Mesendoderm (in vitro differentiated cells): ENCODE measurements around the gene TCEAL1.
A peak's percentile ranks its signal among the peaks of the same experiment; 100 is the strongest.
"Not testable (repeated sequence)": the region's sequence is repeated elsewhere in the genome, so short reads cannot be mapped to it uniquely, and the experiment has no call there.

Experiments used
- DNase-seq: peaks from one replicate; pipeline ENCODE4 v3.0.0; 2013
- H2AK5ac ChIP-seq: 2 replicates; pipeline ENCODE4 v1.6.1; 2013; ENCODE audit warnings: low read length, inconsistent platforms
- H2BK120ac ChIP-seq: 2 replicates; pipeline ENCODE4 v1.6.1; 2013; ENCODE audit warnings: low read depth, mild to moderate bottlenecking, low read length, moderate library complexity, mixed read lengths
- H2BK15ac ChIP-seq: replicated peaks from 2 replicates; pipeline ENCODE4 v1.6.1; 2013; ENCODE audit warnings: low read depth, mild to moderate bottlenecking, moderate library complexity
- H2BK5ac ChIP-seq: 2 replicates; pipeline ENCODE4 v1.6.1; 2013; ENCODE audit warnings: low read length, inconsistent platforms
- H3K18ac ChIP-seq: 2 replicates; pipeline ENCODE4 v1.6.1; 2013; ENCODE audit warnings: mild to moderate bottlenecking, low read length, mixed read lengths
- H3K23ac ChIP-seq: one replicate; pipeline ENCODE4 v1.6.1; 2013; ENCODE audit warnings: low read length
- H3K27ac ChIP-seq: 2 replicates; pipeline ENCODE4 v1.5.1; 2013; ENCODE audit warnings: low read depth, mild to moderate bottlenecking, inconsistent platforms, low read length, moderate library complexity
- H3K27me3 ChIP-seq: 2 replicates; pipeline ENCODE4 v1.6.1; 2013; ENCODE audit warnings: low read length, control low read depth, mild to moderate bottlenecking, inconsistent platforms; ENCODE audit not compliant: insufficient read depth, poor library complexity
- H3K36me3 ChIP-seq: 2 replicates; pipeline ENCODE4 v1.6.1; 2013; ENCODE audit warnings: low read length, inconsistent platforms; ENCODE audit not compliant: control insufficient read depth, insufficient read depth
- H3K4ac ChIP-seq: one replicate; pipeline ENCODE4 v1.6.1; 2013; ENCODE audit warnings: low read depth, mild to moderate bottlenecking, low read length, moderate library complexity
- H3K4me1 ChIP-seq: 2 replicates; pipeline ENCODE4 v1.6.1; 2013; ENCODE audit warnings: low read depth, low read length, inconsistent platforms; ENCODE audit not compliant: control insufficient read depth
- H3K4me2 ChIP-seq: 2 replicates; pipeline ENCODE4 v1.6.1; 2013; ENCODE audit warnings: low read length
- H3K4me3 ChIP-seq: 2 replicates; pipeline ENCODE4 v1.5.1; 2013; ENCODE audit warnings: mild to moderate bottlenecking, low read length
- H3K56ac ChIP-seq: one replicate; pipeline ENCODE4 v1.6.1; 2013; ENCODE audit warnings: low read length
- H3K79me1 ChIP-seq: 2 replicates; pipeline ENCODE4 v1.6.1; 2013; ENCODE audit warnings: low read length, inconsistent platforms
- H3K79me2 ChIP-seq: 2 replicates; pipeline ENCODE4 v1.6.1; 2013; ENCODE audit warnings: mild to moderate bottlenecking, low read length; ENCODE audit not compliant: control insufficient read depth, insufficient read depth
- H3K9ac ChIP-seq: 2 replicates; pipeline ENCODE4 v1.6.1; 2013; ENCODE audit warnings: low read length, inconsistent platforms
- H4K5ac ChIP-seq: one replicate; pipeline ENCODE4 v1.6.1; 2013; ENCODE audit warnings: low read length
- H4K8ac ChIP-seq: one replicate; pipeline ENCODE4 v1.6.1; 2013; ENCODE audit warnings: low read depth, mild to moderate bottlenecking, control low read depth, low read length, moderate library complexity
- WGBS: extraction: QIAGEN DNeasy Blood & Tissue Kit; methylation state at CpG from one replicate; pipeline ENCODE4 v1.1.7; 2013; ENCODE audit warnings: low lambda C conversion rate, missing lambda C conversion rate; ENCODE audit not compliant: insufficient coverage; ENCODE audit errors: extremely low coverage; 5-methylcytosine and 5-hydroxymethylcytosine counted together

The TCEAL1 gene

DNA sequence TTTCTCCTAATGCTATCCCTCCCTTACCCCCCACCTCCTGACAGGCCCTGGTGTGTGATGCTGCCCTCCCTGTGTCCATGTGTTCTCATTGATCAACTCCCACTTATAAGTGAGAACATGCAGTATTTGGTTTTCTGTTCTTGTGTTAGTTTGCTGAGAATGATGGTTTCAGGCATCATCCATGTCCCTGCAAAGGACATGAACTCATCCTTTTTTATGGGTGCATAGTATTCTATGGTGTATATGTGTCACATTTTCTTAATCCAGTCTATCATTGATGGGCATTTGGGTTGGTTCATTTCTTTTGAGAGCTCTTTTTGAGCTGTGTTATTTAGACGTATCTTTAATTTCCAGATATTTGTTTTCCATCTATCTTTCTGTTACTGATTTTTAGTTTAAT, 36.5 kb upstream of the TCEAL1 start:
- no CpG with 5 or more reads among the region's 1 CpG for WGBS
- H2BK15ac ChIP-seq, H3K36me3 ChIP-seq, H3K4ac ChIP-seq, H3K4me3 ChIP-seq, H3K27me3 ChIP-seq, H3K18ac ChIP-seq, H4K5ac ChIP-seq, H3K56ac ChIP-seq, H2BK120ac ChIP-seq, H3K23ac ChIP-seq, H3K4me2 ChIP-seq, H3K4me1 ChIP-seq, H2AK5ac ChIP-seq, H3K27ac ChIP-seq, DNase-seq, H3K9ac ChIP-seq, H4K8ac ChIP-seq, H3K79me2 ChIP-seq, H3K79me1 ChIP-seq, H2BK5ac ChIP-seq: not testable (repeated sequence)

DNA sequence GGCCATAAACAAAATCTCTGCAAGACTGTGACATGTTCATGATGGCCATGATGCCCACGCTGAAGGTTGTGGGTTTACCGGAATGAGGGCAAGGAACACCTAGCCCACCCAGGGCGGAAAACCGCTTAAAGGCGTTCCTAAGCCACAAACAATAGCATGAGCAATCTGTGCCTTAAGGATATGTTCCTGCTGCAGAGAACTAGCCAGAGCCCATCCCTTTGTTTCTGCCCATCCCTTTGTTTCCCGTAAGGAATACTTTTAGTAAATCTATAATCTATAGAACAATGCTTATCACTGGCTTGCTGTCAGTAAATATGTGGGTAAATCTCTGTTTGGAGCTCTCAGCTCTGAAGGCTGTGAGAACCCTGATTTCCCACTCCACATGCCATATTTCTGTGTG, 33.6 kb upstream of the TCEAL1 start:
- not testable (repeated sequence) for DNase-seq, H4K5ac ChIP-seq, H3K79me1 ChIP-seq, H3K4me2 ChIP-seq, H3K36me3 ChIP-seq, H3K27me3 ChIP-seq, H3K18ac ChIP-seq, H3K23ac ChIP-seq, H2AK5ac ChIP-seq, H3K27ac ChIP-seq, H3K4ac ChIP-seq, H3K9ac ChIP-seq, H3K4me1 ChIP-seq, H2BK5ac ChIP-seq, H2BK120ac ChIP-seq, H3K79me2 ChIP-seq, H3K4me3 ChIP-seq, H4K8ac ChIP-seq, H2BK15ac ChIP-seq, H3K56ac ChIP-seq
- WGBS, result no CpG with 5 or more reads among the region's 6 CpGs

DNA sequence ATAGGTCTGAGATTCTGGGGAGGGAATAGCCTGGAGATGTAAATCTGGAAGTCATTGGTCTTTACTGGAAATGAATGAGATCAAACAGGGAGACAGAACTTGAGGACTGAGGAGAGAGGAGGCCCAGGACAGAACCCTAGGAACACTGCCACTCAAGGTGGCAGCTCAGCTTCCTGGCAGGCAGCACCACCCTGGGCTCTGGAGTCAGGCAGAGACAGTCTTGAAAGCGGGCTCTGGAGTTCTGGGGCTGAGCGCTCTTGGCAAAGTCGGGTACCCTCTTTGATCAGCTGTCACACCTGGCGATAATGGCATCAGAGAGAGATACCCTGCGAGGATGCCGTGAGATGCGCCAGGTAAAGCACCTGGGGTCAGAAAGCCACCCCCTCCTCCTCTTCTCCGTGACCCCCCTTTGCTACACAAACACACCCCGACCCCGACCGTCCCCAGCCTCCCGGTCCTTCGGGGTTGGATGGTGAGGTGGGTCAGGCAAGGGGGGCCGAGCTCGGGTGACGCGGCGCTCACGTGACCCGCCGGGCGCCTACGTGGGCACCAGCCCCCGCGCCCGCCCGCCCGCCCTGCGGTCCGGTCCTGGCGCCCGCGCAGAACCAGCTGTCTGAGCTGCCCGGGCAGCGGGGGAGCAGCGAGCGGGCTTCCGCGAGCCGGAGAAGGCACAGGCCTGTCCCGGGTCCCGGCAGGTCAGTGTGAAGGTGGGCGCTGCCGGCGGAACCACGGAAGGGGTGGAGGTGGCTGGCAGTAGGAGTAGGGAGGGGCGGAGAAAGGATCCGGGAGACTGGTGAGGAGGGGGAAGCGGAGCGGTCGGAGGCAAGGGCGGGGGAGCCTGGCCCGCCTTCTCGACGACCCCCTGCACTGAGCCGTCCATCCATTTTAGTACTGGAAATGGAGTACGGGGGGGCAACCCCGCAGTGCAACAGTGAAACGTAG, 21.1 kb upstream of the TCEAL1 start, which contains the start of gene TCEAL3:
TSS of gene TCEAL3 (plus strand) at position 600 of the 942 bp plus-strand sequence. CDS start 1,102 bp downstream, outside the sequence.
- no peak within 1 kb of the TSS for H3K27ac ChIP-seq
- H3K56ac ChIP-seq, result peak within 1 kb of the TSS; percentile 54
- no peak within 1 kb of the TSS for H4K5ac ChIP-seq
- no peak within 1 kb of the TSS for H2AK5ac ChIP-seq
- H3K4ac ChIP-seq, result no peak within 1 kb of the TSS
- no peak within 1 kb of the TSS for H4K8ac ChIP-seq
- no peaks in the 10 kb centered on the region for H3K79me2 ChIP-seq
- no peaks in the 10 kb centered on the region for H3K36me3 ChIP-seq
- no peak within 1 kb of the TSS for H2BK5ac ChIP-seq
- peak within 1 kb of the TSS; percentile 46 for H3K4me2 ChIP-seq
- WGBS, result no CpG with 5 or more reads among the region's 59 CpGs
- no peak within 1 kb of the TSS for H2BK15ac ChIP-seq
- peak within 1 kb of the TSS; percentile 71 for H3K9ac ChIP-seq
- no peak within 1 kb of the TSS for H3K23ac ChIP-seq
- no peak within 1 kb of the TSS for H2BK120ac ChIP-seq
- no peaks in the 10 kb centered on the region for H3K4me1 ChIP-seq
- peak; percentile 22 for DNase-seq
- no peak within 1 kb of the TSS for H3K18ac ChIP-seq
- no peaks in the 10 kb centered on the region for H3K79me1 ChIP-seq
- no peaks in the 10 kb centered on the region for H3K27me3 ChIP-seq
- H3K4me3 ChIP-seq, result peak within 1 kb of the TSS; percentile 46

DNA sequence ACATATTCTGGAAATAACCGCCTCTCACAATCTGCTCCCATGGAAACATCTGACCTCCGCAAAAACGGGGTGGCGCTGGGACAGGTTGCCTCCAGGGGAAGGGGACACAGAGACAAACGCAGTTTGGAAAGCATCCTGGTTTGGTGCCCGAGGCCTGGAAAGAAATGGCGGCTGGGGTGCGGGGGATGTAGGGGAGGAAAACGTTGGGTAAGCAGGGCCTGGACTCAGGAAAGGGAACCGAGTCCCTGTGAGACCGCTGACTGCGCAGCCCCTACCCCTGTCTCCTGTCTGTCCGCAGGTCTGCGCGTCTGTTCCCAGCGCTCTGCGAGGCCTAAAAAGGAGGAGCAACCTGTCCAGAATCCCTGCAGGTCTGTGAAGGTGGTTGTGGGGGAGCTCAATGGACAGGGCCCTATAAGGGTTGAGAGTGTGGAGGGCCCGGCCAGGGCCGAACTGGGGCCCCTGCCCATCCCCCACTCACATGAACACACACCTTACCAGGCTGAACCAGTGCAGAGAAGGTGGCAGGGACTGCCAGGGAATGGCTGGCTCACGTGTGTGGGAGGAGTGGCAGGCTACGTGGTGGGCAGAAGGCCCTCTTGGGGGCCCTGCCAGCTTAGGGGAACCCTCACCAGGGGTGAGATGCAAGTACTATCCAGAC, 20.3 kb upstream of the TCEAL1 start:
- H2AK5ac ChIP-seq, result no peak overlapping the region
- no peaks in the 10 kb centered on the region for H3K36me3 ChIP-seq
- H3K4me2 ChIP-seq, result peak overlapping the region; percentile 36
- H3K27me3 ChIP-seq, result no peaks in the 10 kb centered on the region
- no peaks in the 10 kb centered on the region for H3K79me2 ChIP-seq
- no peak for DNase-seq
- H4K5ac ChIP-seq, result no peak overlapping the region
- no CpG with 5 or more reads among the region's 21 CpGs for WGBS
- H2BK120ac ChIP-seq, result no peak overlapping the region
- H2BK5ac ChIP-seq, result no peak overlapping the region
- no peak overlapping the region for H3K4ac ChIP-seq
- H3K27ac ChIP-seq, result no peak overlapping the region
- no peak overlapping the region for H3K18ac ChIP-seq
- no peaks in the 10 kb centered on the region for H3K79me1 ChIP-seq
- H3K9ac ChIP-seq, result peak overlapping the region; percentile 71
- no peaks in the 10 kb centered on the region for H3K4me1 ChIP-seq
- no peak overlapping the region for H3K23ac ChIP-seq
- no peak overlapping the region for H2BK15ac ChIP-seq
- peak overlapping the region; percentile 54 for H3K56ac ChIP-seq
- H3K4me3 ChIP-seq, result no peak overlapping the region
- H4K8ac ChIP-seq, result no peak overlapping the region

DNA sequence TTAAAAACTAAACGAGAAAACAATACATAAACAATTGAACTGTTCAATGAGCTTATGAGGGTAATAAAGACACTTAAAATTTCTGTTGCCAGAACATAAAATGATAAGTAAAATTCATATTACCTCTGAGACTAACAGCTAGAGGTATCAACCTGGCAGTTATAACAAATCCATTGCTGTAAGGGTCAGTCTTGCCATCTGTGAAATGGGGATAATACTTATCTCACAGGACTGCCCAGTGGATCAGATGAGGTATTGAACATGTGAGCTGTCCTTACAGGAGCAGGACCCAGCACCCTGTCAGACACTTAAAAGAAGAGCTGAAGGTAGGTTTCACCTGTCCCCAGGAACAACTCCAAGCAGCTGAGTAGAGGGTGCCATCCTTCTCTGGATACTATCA, 18.5 kb upstream of the TCEAL1 start:
- no peak overlapping the region for H3K56ac ChIP-seq
- H3K4me3 ChIP-seq, result no peak overlapping the region
- no CpG with 5 or more reads among the region's 1 CpG for WGBS
- H2BK5ac ChIP-seq, result no peak overlapping the region
- H3K27me3 ChIP-seq, result no peaks in the 10 kb centered on the region
- no peak overlapping the region for H3K27ac ChIP-seq
- no peaks in the 10 kb centered on the region for H3K36me3 ChIP-seq
- H2AK5ac ChIP-seq, result no peak overlapping the region
- no peak overlapping the region for H2BK15ac ChIP-seq
- H3K23ac ChIP-seq, result no peak overlapping the region
- H3K4me1 ChIP-seq, result no peaks in the 10 kb centered on the region
- DNase-seq, result no peak
- no peak overlapping the region for H4K8ac ChIP-seq
- H2BK120ac ChIP-seq, result no peak overlapping the region
- no peak overlapping the region for H3K4ac ChIP-seq
- no peak overlapping the region for H3K4me2 ChIP-seq
- no peaks in the 10 kb centered on the region for H3K79me2 ChIP-seq
- H4K5ac ChIP-seq, result no peak overlapping the region
- H3K9ac ChIP-seq, result no peak overlapping the region
- no peak overlapping the region for H3K18ac ChIP-seq
- H3K79me1 ChIP-seq, result no peaks in the 10 kb centered on the region
